NCI-H1048 (cell line): ENCODE results near the gene WDR12.
A peak's percentile ranks its signal among the peaks of the same experiment; 100 is the strongest.
"Not testable (repeated sequence)": the region's sequence is repeated elsewhere in the genome, so short reads cannot be mapped to it uniquely, and the experiment has no call there.

Source experiments
- DNase-seq: peaks from one replicate; lab custom pipeline; 2025; lab: John Stamatoyannopoulos, UW

WDR12 gene

DNA sequence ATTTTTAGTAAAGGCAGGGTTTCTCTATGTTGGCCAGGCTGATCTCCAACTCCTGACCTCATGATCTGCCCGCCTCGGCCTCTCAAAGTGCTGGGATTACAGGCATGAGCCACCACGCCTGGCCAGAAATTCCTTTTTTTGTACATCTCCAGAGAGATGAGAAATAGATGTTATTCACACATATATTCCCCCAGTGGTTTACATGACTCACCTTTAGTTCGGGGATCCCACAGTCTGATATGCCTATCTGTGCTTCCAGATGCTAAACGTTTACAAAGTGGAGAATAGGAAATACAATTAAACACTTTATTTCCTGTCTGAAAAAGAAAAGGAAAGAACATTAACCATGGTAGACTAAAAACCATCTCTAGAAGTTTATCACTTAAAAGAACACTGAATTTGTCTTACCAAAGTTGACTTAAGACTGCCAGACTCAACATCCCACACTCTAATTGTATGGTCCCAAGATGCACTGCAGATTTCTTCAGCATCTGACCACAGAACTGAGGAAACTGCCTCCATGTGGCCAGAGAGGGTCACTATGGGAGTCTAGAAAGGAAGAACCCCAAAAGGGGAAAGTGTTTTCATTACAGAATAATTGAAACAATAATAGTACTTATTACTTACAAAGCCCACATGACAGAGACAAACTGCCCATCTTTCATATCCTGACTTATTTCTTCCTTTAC is 27.3 kb downstream of the WDR12 start:
- DNase-seq, result no peak

GRCh38 chr2:202881570-202881969 is 29.9 kb downstream of the WDR12 start:
- no peak for DNase-seq

DNA sequence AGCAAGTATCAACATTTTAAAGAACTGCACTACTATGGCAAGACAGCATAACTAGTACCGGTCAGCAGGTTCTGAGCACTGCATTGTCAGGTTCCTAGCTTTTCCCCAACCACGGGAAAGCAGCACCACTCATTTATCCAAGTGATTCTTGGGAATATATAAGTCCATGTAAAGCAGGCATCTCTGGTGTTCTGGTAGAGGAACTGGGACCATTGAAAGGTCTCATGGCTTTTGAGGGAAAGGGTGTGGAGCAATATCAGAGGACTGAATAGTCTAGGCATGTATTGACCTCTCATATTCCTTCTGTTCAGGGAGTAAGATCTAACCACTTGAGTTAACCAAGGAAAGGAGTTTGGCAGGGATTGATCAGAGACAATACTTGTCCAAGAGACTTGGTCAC is 33.8 kb downstream of the WDR12 start:
- DNase-seq, result no peak

DNA sequence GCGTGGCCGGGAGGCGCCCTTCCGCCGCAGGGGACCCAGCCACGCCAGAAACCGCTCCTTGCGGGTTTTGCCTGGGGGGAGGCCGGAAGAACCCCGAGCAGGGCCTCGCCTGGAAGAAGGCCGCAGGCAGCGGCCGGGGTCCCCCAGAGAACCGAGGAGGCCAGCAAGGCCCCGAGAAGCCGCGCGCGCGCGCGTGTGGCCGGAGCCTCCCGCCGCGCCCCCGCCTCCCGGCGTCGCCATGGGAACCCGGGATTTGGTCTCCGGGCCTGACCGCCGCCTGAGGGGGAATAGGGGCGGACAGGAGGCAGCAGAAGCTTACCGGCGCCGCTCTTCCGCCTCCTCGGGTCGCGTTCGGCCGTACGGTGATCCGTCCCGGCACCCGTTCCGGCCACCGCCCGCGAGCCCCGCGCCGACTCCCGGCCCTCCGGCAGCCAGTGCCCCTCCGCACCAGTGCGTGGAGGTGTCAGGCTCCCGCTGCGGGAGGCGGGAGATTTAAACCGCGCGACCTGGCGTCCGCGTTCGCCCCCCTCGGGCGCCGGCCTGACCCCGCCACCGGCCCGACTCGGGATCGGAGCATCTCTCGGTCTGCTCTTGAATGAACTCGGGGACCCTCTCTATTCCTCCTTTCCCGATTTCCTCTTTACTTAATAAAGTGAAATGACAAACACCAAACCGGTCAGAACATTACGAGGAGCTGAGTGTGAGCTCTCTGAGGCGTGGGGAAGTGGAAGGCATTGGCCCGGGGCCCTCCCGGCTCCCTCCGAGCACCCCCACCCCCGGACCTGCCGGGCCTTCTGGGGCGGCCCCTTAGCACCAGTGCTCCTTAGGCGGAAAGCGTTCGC is 40.0 kb downstream of the WDR12 start, which contains the start of gene ICA1L:
Gene ICA1L, minus strand, starts transcription at position 467 of the 842 bp plus-strand sequence. CDS start 42,757 bp downstream, outside the sequence.
- DNase-seq, result no peak

DNA sequence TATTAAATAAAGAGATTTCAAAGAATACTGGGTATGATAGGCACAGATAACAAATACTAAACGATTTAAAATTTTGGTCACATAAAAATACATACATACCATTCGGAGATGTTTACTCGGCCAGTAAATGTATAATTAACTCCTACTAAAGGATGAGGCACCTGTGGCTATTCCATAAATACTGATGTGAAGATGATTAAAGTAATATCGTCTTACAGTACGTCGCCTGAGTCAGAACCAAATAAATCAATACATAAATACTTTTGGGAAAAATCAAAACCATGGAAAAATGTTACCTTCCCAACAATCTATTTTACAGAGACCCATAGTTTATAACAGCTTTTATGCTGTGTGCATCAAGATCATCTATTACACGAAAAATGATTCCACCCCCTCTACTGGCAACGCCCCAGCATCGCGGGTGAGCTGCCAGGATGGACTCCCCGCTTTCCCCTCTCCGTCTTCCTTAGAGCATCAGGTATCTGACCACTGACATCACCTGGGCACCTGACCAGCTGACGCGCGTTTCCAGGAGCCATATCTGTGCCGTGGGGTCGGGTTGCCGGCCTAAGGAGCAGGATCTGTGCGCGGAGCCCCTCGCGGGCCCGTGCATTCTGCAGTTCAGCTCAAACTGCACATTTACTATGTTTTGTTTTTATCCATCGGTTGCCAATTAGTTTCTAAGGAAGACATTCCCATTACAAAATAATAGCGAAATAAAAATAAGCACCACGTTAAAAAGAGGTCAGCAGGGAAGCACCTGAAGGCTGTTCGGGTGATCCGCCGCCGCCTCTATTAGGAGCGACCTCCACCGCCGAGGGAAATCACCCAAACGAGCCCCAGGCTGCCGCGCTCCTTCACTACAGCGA is 40.8 kb downstream of the WDR12 start:
- peak; percentile 15 for DNase-seq

GRCh38 chr2:202861987-202862386 is 49.5 kb downstream of the WDR12 start:
- no peak for DNase-seq

DNA sequence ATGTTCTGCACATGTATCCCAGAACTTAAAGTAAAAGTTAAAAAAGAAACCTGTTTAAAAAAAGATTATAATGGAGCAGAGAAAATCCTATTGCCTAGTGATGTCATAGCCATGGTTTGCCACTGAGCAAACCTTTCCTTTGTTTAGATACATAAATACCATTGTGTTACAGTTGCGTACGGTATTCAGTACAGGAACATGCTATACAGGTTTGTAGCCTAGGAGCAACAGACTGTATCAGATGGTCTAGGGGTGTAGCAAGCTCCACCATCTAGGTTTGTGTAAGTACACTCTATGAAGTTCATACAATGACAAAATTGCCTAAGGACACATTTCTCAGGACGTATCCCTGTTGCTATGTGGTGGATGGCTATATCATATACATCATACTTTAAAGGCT is 52.9 kb downstream of the WDR12 start:
- no peak for DNase-seq

- not testable (repeated sequence) for DNase-seq
These were observed 62.1 kb downstream of the WDR12 start for GRCh38 chr2:202849343-202849742.

DNA sequence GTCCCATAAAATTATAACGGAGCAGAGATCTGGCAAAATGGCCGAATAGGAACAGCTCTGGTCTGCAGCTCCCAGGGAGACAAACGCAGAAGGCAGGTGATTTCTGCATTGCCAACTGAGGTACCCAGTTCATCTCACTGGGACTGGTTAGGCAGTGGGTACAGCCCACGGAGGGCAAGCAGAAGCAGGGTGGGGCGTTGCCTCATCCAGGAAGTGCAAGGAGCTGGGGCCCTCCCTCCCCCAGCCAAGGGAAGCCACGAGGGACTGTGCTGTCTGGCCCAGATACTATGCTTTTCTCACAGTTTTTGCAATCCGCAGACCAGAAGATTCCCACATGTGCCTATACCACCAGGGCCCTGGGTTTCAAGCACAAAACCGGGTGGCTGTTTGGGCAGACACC is 62.7 kb downstream of the WDR12 start:
- no peak for DNase-seq

DNA sequence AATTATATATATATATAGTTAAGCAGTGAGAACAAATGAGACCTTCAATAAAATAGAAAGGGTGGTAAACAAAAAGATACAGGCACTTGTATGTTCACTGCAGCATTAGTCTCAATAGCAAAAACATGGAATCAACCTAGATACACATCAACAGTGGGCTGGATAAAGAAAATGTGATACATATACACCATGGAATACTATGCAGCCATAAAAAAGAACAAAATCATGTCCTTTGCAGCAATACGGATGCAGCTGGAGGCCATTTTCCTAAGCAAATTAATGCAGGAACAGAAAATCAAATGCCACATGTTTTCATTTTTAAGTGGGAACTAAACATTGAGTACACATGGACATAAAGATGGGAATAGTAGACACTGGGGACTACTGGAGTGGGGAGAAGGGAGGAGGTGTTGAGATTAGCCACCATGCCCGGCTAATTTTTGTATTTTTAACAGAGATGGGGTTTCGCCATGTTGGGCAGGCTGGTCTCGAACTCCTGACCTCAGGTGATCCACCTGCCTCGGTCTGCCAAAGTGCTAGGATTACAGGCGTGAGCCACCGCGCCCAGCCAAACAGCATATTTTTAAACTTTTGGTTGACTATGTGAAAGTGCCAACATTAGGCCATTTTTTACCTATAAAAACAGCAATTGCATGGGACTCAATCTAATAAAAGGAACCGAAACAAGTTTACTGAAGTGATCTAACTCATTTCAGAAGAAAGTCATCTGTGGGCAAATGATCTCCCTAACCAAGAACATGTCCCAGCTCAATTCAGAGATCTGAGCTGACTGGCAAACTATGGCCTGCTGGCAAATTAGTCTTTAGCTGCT is 63.6 kb downstream of the WDR12 start:
- DNase-seq, result no peak

DNA sequence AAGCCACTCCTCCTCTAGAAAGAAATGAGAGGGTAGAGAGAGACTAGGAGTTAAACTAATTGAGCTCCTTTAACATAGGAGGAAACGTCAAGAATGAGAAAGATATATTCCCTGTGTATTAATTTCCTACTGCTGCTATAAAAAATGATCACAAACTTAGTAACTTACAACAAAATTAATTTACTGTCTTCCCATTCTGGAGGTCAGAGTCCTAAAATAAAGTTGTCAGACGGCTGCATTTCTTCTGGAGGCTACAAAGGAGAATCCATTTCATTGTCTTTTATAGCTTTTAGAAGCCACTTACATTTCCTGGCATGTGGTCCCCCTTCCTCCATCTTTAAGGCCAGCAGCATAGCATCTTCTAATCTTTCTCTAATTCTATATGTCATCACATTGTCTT is 66.8 kb downstream of the WDR12 start:
- no peak for DNase-seq

- no peak for DNase-seq
These were observed 68.8 kb downstream of the WDR12 start for GRCh38 chr2:202842690-202843089.

GRCh38 chr2:202841090-202841867 is 70.2 kb downstream of the WDR12 start:
- DNase-seq, result no peak

- DNase-seq, result no peak
These were observed 79.9 kb downstream of the WDR12 start for GRCh38 chr2:202831242-202832220.

- DNase-seq, result no peak
These were observed 86.6 kb downstream of the WDR12 start for GRCh38 chr2:202824901-202825300.
